HG02885 (cell line): ENCODE data around the gene LDAH.

Experiments
- ATAC-seq: cut with Tn5 transposase; IDR thresholded peaks from one replicate; pipeline ENCODE4 v1.9.1; 2021; ENCODE audit warnings: mild to moderate bottlenecking; ENCODE audit not compliant: unreplicated experiment, poor library complexity

LDAH gene

DNA sequence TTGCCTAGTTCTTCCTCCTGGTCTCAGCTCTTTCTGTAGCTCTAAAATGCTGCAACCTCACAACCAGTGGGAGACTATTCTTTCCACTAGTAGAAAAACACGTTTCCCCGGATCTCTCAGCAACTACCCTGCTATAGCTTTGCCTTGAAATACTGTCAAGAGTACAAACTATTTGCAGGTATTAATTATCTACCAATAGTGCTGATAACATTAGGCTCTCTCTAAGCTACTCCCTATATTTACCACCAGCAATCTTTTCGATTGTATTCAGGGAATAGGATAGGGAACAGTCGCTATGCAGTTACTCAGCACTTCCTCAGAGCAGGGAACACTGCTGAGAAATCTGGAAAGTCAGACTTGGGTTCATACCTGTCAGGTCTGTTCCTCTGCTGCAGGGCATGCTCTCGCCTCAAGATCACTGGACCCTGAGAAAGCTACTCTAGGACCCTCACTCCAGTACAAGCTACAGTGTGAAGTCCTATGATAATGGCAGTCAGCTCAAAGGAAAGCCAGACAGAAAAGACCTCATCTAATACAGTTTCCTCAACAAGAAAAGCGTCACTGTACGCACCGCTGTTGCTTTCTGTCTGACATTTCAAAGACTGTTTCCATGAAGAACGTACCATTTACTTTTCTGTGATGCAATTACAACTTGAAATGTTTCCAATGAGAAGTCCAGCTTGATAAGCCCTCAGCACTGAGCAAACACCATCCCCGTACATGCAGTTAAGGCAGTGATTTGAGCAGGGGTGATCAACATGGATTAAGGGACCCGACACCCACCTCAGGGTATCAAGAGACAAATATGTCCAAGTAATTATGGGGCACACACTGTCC lies 133.3 kb downstream of the LDAH start:
- no peak for ATAC-seq

DNA sequence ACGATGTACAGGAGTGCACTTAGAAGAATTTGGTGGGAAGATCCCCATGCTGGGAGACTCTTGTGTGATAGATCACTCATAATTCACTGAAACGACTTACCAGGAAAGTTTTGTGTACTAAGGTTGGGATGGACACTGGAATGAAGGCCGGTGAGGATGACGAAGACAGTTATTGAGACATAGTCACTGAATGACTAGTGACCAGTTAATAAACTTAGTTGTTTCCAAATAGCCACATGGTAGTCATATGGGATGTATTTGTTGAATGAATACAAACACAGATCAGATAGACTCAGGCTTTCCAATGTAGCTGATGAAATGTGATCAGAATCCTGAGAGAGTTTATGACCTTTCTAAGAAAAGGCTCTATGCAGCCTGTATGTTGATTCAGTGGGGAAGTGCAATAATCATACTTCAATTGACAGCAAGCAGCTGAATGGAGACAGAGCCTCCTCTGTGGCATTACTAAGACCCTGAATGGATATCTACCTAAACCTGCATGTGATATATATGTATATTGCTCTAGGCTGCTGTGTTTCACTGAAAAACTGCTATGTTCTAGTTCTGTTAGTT lies 135.6 kb downstream of the LDAH start:
- no peak for ATAC-seq

GRCh38 chr2:20684581-20685063 lies 138.3 kb downstream of the LDAH start:
- ATAC-seq = no peak

DNA sequence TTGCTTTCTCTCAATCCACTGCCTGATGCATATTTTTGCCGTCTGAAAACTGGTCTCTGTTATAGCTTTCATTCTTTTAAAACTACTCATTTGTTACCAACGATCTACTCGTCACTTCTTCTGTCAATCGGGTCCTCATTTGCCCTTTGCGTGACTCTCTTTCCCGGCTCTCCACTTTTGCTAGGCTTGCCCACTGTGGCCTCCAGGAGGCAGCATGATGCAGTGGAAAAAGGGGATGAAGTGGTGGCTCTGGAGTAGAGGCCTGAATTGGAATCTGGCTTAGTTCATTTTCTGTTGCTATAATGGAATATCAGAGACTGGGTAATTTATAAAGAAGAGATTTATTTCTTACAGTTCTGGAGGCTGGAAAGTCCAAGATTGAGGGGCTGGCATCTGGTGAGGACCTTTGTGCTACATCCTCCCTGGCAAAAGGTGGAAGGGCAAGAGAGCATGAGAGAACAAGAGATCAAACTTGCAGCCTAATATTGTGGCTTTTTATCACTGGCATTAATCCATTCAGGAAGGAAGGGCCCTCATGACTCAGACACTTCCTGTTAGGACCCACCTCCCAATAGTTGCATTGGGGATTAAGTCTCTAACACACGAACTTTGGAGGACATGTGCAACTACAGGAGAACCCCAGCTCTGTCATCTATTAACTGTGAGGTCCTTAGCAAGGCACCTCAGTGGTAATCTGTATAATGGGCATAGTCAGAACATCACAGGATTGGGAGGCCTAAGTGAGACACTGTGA lies 140.6 kb downstream of the LDAH start:
- no peak for ATAC-seq

DNA sequence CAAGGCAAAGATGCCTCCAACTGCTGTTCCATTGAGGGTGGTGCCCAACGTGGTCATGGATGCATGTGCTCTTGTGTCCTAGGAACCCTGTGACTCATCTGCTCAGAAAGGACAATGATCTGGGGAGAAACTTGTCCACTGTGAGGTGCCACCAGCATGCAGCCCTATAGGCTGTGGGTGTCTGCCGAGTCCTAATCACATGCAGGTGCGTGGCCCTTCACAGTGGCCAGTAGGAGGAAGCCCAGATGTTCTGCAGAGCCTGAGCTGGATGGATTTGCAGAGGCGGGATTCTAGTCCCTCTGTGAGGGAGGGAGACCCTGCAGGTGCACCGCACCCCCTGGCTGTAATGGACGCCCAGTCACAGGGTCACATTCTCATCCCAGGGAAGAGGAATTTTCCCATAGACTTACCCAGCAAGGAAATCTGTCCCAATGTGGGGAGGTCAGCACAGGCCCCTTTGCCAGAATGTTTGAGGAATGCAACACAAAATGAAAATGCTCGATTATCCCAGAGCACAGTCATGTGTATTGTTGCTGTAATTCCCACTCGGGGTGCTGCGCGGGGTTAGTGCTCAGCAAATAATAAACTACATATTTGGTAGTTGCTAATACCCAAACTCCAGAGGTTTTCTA lies 142.0 kb downstream of the LDAH start:
- no peak for ATAC-seq

- ATAC-seq = no peak
Observed at GRCh38 chr2:20678780-20679179, 144.1 kb downstream of the LDAH start.

- no peak for ATAC-seq
Observed at GRCh38 chr2:20678086-20678395, 144.9 kb downstream of the LDAH start.

- peak; percentile 37 for ATAC-seq
Observed at GRCh38 chr2:20677301-20678085, 145.4 kb downstream of the LDAH start.

DNA sequence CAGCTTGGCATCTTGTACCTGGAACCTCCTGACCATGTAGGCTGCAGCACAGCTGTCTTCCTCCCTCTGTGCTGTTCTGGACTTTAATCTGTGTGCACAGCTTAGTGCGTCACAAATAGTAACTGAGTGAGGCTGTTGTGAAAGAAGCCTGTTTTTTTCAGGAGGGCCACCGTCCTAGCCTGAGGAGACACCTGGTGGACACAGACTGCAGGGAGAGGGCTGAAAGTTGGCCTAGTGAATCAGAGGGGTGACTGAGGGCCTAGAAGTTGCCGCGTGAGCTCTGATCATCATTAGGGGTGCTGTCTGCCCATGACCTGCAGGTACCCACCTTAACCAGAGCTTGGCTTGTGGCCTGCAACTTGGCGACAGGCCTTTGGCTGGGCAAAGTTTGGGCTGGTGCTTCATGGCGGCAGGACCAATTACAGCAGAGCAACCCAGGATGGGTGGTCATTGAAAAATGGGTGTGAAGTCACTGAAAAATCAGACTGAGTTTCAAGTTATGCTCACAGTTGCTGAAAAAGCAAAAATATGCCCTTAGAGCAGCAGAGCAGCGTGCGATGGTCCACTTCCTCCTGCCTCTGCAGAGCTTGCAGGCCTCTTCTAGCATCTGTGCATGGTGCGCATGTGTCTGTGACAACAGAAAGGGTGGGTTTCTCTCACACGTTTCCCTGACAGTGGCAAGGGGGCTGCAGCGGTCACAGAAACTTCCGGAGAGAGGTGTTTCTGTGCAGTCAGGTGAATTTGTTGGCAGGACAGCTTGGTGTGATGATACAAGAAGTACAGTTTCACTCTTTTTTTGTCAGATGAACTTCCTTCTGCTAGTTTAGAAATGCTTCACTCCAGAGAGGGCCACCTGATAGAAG lies 146.3 kb downstream of the LDAH start:
- peak; percentile 67 for ATAC-seq

- peak; percentile 61 for ATAC-seq
Observed at GRCh38 chr2:20675701-20676352, 147.1 kb downstream of the LDAH start.

GRCh38 chr2:20674974-20675679 lies 147.8 kb downstream of the LDAH start:
- no peak for ATAC-seq

- no peak for ATAC-seq
Observed at GRCh38 chr2:20674309-20674965, 148.5 kb downstream of the LDAH start.

GRCh38 chr2:20673686-20674308 lies 149.1 kb downstream of the LDAH start:
- ATAC-seq = no peak

DNA sequence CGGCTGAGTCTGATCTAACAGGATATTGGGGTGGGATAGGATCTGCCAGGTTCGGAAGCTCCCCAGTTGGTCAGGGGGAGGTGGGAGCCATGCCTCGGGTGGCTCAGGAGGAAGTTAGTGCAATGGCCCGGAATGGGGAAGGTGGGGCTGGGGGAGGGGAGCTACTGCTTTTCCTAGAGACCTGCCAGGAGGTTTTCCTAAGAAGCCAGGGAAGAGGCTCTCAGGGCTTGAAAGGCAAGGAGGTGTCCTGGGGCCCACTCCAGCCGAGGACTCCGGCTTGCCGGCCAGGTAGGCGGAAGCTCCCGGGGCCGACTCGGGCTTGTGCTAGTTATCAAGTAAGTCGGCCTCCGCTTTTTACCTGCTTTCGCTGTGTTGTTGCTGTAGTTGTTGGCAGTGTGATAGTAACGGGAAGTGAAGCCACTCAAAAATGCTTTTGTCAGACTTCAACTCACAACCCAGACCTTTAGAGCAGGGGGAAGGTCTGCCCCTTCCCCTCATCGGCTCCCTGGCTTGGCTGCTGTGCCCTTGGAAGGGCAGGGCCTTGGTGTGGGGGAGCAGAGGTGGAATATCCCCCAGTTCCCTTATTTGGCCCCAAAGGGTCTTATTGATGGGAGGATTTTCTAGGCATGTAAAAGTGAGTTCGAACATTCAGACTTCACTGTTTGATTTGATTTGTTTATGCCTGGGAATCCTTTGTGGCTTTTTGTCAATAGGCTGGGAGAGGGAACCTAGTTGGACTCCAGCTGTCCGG lies 150.5 kb downstream of the LDAH start:
- ATAC-seq = no peak

DNA sequence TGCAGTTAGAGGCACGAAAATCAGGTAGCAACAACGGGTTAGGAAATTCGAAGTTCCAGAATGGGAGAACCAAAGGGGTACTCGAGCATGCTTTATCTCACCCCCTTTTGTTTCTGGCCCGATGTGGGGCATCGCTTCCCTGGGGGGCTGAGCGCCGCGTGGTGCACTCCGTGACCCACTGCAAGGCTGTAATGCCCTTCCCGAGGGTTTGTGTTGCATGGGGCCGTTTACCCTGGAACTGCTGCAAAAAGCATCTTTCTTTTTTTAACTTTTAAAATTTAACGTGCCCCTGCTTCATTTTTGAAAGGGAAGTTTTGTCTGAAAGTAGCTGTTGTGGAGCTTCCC lies 151.2 kb downstream of the LDAH start:
- no peak for ATAC-seq

DNA sequence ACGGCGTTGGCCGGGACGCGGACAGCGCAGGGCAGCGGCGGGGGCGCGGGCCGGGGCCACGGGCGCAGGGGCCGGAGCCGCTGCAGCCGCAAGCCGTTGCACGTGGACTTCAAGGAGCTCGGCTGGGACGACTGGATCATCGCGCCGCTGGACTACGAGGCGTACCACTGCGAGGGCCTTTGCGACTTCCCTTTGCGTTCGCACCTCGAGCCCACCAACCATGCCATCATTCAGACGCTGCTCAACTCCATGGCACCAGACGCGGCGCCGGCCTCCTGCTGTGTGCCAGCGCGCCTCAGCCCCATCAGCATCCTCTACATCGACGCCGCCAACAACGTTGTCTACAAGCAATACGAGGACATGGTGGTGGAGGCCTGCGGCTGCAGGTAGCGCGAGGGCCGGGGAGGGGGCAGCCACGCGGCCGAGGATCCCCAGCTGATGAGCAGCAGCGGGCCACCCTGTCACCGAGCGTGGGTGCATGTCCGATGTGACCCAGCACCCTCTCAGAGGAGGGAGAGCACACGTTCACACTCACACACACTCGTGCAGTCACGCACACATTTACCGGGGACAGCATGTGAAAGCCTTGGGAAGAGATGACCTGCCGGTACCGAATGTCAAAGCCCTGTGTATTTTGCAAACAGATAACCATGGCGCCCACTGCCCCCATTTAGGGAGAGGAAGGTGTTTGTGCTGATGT lies 151.7 kb downstream of the LDAH start:
- no peak for ATAC-seq
